Measurements from ENCODE around the gene DPPA2.

DNA sequence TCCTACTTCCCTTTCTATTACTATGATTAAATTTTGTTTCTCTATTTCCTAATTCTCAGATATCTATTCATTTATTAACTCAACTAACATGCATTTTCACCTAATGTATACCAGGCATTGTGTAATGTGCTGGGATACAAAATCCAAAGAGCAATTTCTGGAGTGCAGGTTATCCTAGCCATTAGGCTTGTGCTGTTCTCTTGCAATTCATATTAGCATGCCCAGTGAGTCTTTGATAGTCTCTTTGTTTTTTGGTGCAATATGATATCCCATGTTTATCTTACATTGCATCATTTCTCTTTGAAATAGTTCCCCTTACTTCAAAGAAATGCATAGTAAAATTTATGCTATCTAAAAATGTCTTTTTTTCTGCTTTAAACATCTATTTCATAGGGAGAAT lies 34.9 kb upstream of the DPPA2 start:
- TF ChIP-seq, protein P1, sequence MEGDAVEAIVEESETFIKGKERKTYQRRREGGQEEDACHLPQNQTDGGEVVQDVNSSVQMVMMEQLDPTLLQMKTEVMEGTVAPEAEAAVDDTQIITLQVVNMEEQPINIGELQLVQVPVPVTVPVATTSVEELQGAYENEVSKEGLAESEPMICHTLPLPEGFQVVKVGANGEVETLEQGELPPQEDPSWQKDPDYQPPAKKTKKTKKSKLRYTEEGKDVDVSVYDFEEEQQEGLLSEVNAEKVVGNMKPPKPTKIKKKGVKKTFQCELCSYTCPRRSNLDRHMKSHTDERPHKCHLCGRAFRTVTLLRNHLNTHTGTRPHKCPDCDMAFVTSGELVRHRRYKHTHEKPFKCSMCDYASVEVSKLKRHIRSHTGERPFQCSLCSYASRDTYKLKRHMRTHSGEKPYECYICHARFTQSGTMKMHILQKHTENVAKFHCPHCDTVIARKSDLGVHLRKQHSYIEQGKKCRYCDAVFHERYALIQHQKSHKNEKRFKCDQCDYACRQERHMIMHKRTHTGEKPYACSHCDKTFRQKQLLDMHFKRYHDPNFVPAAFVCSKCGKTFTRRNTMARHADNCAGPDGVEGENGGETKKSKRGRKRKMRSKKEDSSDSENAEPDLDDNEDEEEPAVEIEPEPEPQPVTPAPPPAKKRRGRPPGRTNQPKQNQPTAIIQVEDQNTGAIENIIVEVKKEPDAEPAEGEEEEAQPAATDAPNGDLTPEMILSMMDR (IDR thresholded peaks at IDR 0.05) = no peak
- TF ChIP-seq POLR2A (IDR thresholded peaks at IDR 0.05) = no peak
